Activated CD4-positive, alpha-beta T cell treated with anti-CD3 and anti-CD28 coated beads, Interleukin-2, amount 10 ng/mL, durations not matched to agents 7 days and 5 days (primary cell): Measurements from ENCODE around the gene SOX9. TPM values are rescaled to one million over a fixed set of nuclear protein-coding genes. Genes with fewer than 3 reads are reported as not detected.

Experiments
- CTCF ChIA-PET: fragments of 350-600 bp; sonication (Branson Sonifier 250); formaldehyde crosslinking; loops from one replicate; lab custom pipeline; 2021; ENCODE audit warnings: antibody characterized with exemption; lab: Charles Lee
- POLR2A ChIA-PET: fragments of 350-600 bp; sonication (Branson Sonifier 250); formaldehyde crosslinking; loops from one replicate; lab custom pipeline; 2021; ENCODE audit warnings: antibody characterized with exemption; lab: Charles Lee
- DNase-seq: peaks from one replicate; pipeline ENCODE4 v3.0.0-alpha.2; 2020
- H3K27ac Mint-ChIP-seq: one replicate; pipeline ENCODE4 v1.8.0; 2021; ENCODE audit warnings: mild to moderate bottlenecking, moderate library complexity, mixed read lengths
- H3K27me3 Mint-ChIP-seq: one replicate; pipeline ENCODE4 v1.8.0; 2021; ENCODE audit warnings: mixed read lengths
- H3K36me3 Mint-ChIP-seq: one replicate; pipeline ENCODE4 v1.8.0; 2021; ENCODE audit warnings: low read depth, mixed read lengths
- H3K4me1 Mint-ChIP-seq: one replicate; pipeline ENCODE4 v1.8.0; 2021; ENCODE audit warnings: mixed read lengths
- H3K4me3 Mint-ChIP-seq: one replicate; pipeline ENCODE4 v1.8.0; 2021; ENCODE audit warnings: mild to moderate bottlenecking, moderate library complexity, mixed read lengths
- H3K9me3 Mint-ChIP-seq: one replicate; pipeline ENCODE4 v1.8.0; 2021; ENCODE audit warnings: mixed read lengths
- total RNA-seq, 2 experiments: library from RNA; stranded (reverse); gene quantifications; one replicate each; pipeline ENCODE4 v1.2.3, GENCODE V29; 2021

The SOX9 gene
- total RNA-seq: not detected

GRCh38 chr17:72120642-72121163, at the start of gene SOX9:
Gene SOX9 (plus strand): TSS chr17:72121020. CDS start chr17:72121392, 372 bp downstream.
- DNase-seq: no peak
- H3K4me1 Mint-ChIP-seq: peaks cover 3% of the 10 kb centered on the region
- ChIA-PET POLR2A (no interaction called here), CTCF (no interaction called here)
- no peaks in the 10 kb centered on the region for H3K9me3 Mint-ChIP-seq
- H3K27ac Mint-ChIP-seq: peak within 1 kb of the TSS; percentile 73
- H3K4me3 Mint-ChIP-seq: peak within 1 kb of the TSS; percentile 30
- H3K27me3 Mint-ChIP-seq: peaks cover 73% of the 10 kb centered on the region
- peaks cover 4% of the 10 kb centered on the region for H3K36me3 Mint-ChIP-seq

- CTCF ChIA-PET: no interaction called here
- no peaks in the 10 kb centered on the region for H3K36me3 Mint-ChIP-seq
- no peak for DNase-seq
- no peak overlapping the region for H3K27ac Mint-ChIP-seq
- H3K4me3 Mint-ChIP-seq: no peak overlapping the region
- no peaks in the 10 kb centered on the region for H3K4me1 Mint-ChIP-seq
- no peaks in the 10 kb centered on the region for H3K9me3 Mint-ChIP-seq
- H3K27me3 Mint-ChIP-seq: no peaks in the 10 kb centered on the region
- POLR2A ChIA-PET: no interaction called here
Observed at GRCh38 chr17:72071330-72071729, 49.5 kb upstream of the SOX9 start.

- Mint-ChIP-seq H3K36me3 (no peaks in the 10 kb centered on the region), H3K4me3 (no peak overlapping the region), H3K4me1 (peaks cover 2% of the 10 kb centered on the region), H3K27me3 (no peaks in the 10 kb centered on the region), H3K9me3 (peaks cover 9% of the 10 kb centered on the region), H3K27ac (no peak overlapping the region)
- CTCF ChIA-PET: no interaction called here
- no peak for DNase-seq
- POLR2A ChIA-PET: no interaction called here
Observed at GRCh38 chr17:72075995-72076677, 44.7 kb upstream of the SOX9 start.

GRCh38 chr17:72076678-72077030, 44.2 kb upstream of the SOX9 start:
- H3K9me3 Mint-ChIP-seq: peaks cover 9% of the 10 kb centered on the region
- DNase-seq: no peak
- H3K4me3 Mint-ChIP-seq: no peak overlapping the region
- no peaks in the 10 kb centered on the region for H3K27me3 Mint-ChIP-seq
- POLR2A ChIA-PET: no interaction called here
- H3K4me1 Mint-ChIP-seq: peaks cover 2% of the 10 kb centered on the region
- CTCF ChIA-PET: no interaction called here
- H3K27ac Mint-ChIP-seq: no peak overlapping the region
- H3K36me3 Mint-ChIP-seq: no peaks in the 10 kb centered on the region

GRCh38 chr17:72077326-72077960, 43.4 kb upstream of the SOX9 start:
- Mint-ChIP-seq H3K9me3 (peaks cover 9% of the 10 kb centered on the region), H3K4me1 (peaks cover 2% of the 10 kb centered on the region), H3K36me3 (no peaks in the 10 kb centered on the region), H3K27me3 (no peaks in the 10 kb centered on the region), H3K4me3 (no peak overlapping the region), H3K27ac (no peak overlapping the region)
- ChIA-PET CTCF (interaction anchor here (0.6 kb wide), 1 partner anchor 1697 kb away, joined by 4 read pairs; no protein-coding TSS in a partner anchor), POLR2A (no interaction called here)
- DNase-seq: no peak

GRCh38 chr17:72079700-72080099, 41.1 kb upstream of the SOX9 start:
- Mint-ChIP-seq H3K27ac (no peak overlapping the region), H3K36me3 (no peaks in the 10 kb centered on the region), H3K4me3 (no peak overlapping the region), H3K4me1 (peaks cover 2% of the 10 kb centered on the region), H3K9me3 (peaks cover 9% of the 10 kb centered on the region), H3K27me3 (no peaks in the 10 kb centered on the region)
- no peak for DNase-seq
- POLR2A ChIA-PET: no interaction called here
- CTCF ChIA-PET: no interaction called here

- Mint-ChIP-seq H3K27me3 (no peaks in the 10 kb centered on the region), H3K36me3 (no peaks in the 10 kb centered on the region), H3K4me3 (no peak overlapping the region), H3K9me3 (no peaks in the 10 kb centered on the region), H3K4me1 (no peaks in the 10 kb centered on the region), H3K27ac (no peak overlapping the region)
- DNase-seq: no peak
- ChIA-PET CTCF (no interaction called here), POLR2A (no interaction called here)
Observed at GRCh38 chr17:72087876-72088275, 32.9 kb upstream of the SOX9 start.

- Mint-ChIP-seq H3K27ac (no peak overlapping the region), H3K36me3 (no peaks in the 10 kb centered on the region), H3K27me3 (no peaks in the 10 kb centered on the region), H3K4me3 (no peak overlapping the region), H3K4me1 (no peaks in the 10 kb centered on the region), H3K9me3 (no peaks in the 10 kb centered on the region)
- DNase-seq: no peak
- POLR2A ChIA-PET: no interaction called here
- CTCF ChIA-PET: no interaction called here
Observed at GRCh38 chr17:72089453-72089987, 31.3 kb upstream of the SOX9 start.

- Mint-ChIP-seq H3K4me1 (no peaks in the 10 kb centered on the region), H3K9me3 (no peaks in the 10 kb centered on the region), H3K27me3 (no peaks in the 10 kb centered on the region), H3K27ac (no peak overlapping the region), H3K36me3 (no peaks in the 10 kb centered on the region), H3K4me3 (no peak overlapping the region)
- ChIA-PET POLR2A (no interaction called here), CTCF (no interaction called here)
- no peak for DNase-seq
Observed at GRCh38 chr17:72090108-72090507, 30.7 kb upstream of the SOX9 start.

GRCh38 chr17:72092710-72093322, 28.0 kb upstream of the SOX9 start:
- POLR2A ChIA-PET: interaction anchor here (0.6 kb wide), 1 partner anchor 654 kb away, joined by 4 read pairs; no protein-coding TSS in a partner anchor
- no peaks in the 10 kb centered on the region for H3K36me3 Mint-ChIP-seq
- CTCF ChIA-PET: no interaction called here

GRCh38 chr17:72093707-72094106, 27.1 kb upstream of the SOX9 start:
- DNase-seq: no peak
- POLR2A ChIA-PET: no interaction called here
- CTCF ChIA-PET: no interaction called here
- H3K4me3 Mint-ChIP-seq: no peak overlapping the region
- H3K27ac Mint-ChIP-seq: no peak overlapping the region
- no peaks in the 10 kb centered on the region for H3K9me3 Mint-ChIP-seq
- H3K27me3 Mint-ChIP-seq: no peaks in the 10 kb centered on the region
- no peaks in the 10 kb centered on the region for H3K4me1 Mint-ChIP-seq
- H3K36me3 Mint-ChIP-seq: no peaks in the 10 kb centered on the region

More at GRCh38 chr17:72092710-72093322, 28.0 kb upstream of the SOX9 start:
- Mint-ChIP-seq H3K27me3 (no peaks in the 10 kb centered on the region), H3K27ac (no peak overlapping the region), H3K4me3 (no peak overlapping the region), H3K4me1 (no peaks in the 10 kb centered on the region), H3K9me3 (no peaks in the 10 kb centered on the region)
- DNase-seq: no peak

- Mint-ChIP-seq H3K4me3 (no peak overlapping the region), H3K27ac (no peak overlapping the region), H3K27me3 (no peaks in the 10 kb centered on the region), H3K36me3 (no peaks in the 10 kb centered on the region), H3K4me1 (no peaks in the 10 kb centered on the region), H3K9me3 (no peaks in the 10 kb centered on the region)
- POLR2A ChIA-PET: no interaction called here
- DNase-seq: no peak
- CTCF ChIA-PET: no interaction called here
Observed at GRCh38 chr17:72095316-72095715, 25.5 kb upstream of the SOX9 start.

- Mint-ChIP-seq H3K4me3 (no peak overlapping the region), H3K36me3 (no peaks in the 10 kb centered on the region), H3K27me3 (no peaks in the 10 kb centered on the region), H3K9me3 (no peaks in the 10 kb centered on the region), H3K4me1 (no peaks in the 10 kb centered on the region), H3K27ac (no peak overlapping the region)
- ChIA-PET POLR2A (no interaction called here), CTCF (no interaction called here)
- no peak for DNase-seq
Observed at GRCh38 chr17:72097144-72097543, 23.7 kb upstream of the SOX9 start.
